ENCODE data around the gene UBE2O. TPM values are rescaled to one million over a fixed set of nuclear protein-coding genes. Genes with fewer than 3 reads are reported as not detected.

UBE2O gene
- total RNA-seq, 1 experiment from 2014 or later = 52.6 TPM

DNA sequence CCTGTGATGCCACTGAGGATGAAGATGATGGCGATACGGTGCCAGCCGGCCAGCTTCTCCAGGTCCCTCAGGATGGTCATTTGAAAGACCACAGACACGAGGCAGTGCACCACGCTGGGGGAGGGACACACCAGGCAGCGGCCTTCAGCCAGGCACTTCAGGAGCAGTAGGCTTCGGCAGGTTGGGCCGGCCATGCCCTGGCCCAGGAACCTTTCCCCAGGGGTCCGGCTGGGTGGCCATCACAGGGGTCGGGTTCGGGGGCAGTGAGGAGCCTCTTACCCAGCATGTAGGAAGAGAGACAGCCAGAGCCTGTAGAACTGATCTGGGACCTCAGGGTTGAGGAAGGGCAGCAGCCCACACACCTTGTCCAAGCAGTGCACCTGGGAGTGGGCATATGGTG, 19.8 kb upstream of the UBE2O start:
- Histone ChIP-seq H2BK20ac (ENCODE audit: low read depth, low read length, poor library complexity, severe bottlenecking) (no peak overlapping the region), H3K4ac (ENCODE audit: low read depth, low read length) (no peak overlapping the region), H3K4me2 (ENCODE audit: insufficient read depth, insufficient read length, low read length) (no peak overlapping the region), H4K20me1 (ENCODE audit: control insufficient read depth, insufficient read depth, insufficient read length) (no peaks in the 10 kb centered on the region), H3K18ac (ENCODE audit: insufficient read length, low read depth, low read length) (no peak overlapping the region), H3K56ac (ENCODE audit: insufficient read length, low read depth, low read length) (no peak overlapping the region), H2BK5ac (ENCODE audit: insufficient read length, low read length) (no peak overlapping the region), H4K91ac (ENCODE audit: insufficient read length, low read depth, low read length) (no peak overlapping the region), H3K27me3 (ENCODE audit: insufficient read depth, low read length) (no peaks in the 10 kb centered on the region), H4K5ac (ENCODE audit: insufficient read length, low read depth, low read length) (no peak overlapping the region), H3K4me1 (ENCODE audit: insufficient read depth, low read length) (no peaks in the 10 kb centered on the region), H3K79me2 (ENCODE audit: insufficient read depth, low read length) (no peaks in the 10 kb centered on the region), H3K23me2 (ENCODE audit: insufficient read length, low read depth, low read length, poor library complexity, severe bottlenecking) (no peaks in the 10 kb centered on the region), H3K23ac (ENCODE audit: insufficient read length, low read depth, low read length) (no peak overlapping the region), H2BK15ac (ENCODE audit: low read depth, low read length) (no peak overlapping the region), H3K9ac (ENCODE audit: extremely low read depth, insufficient read length, low read length) (no peak overlapping the region), H4K8ac (replicated peaks; ENCODE audit: insufficient read length, low read depth, low read length) (no peak overlapping the region), H2BK12ac (ENCODE audit: insufficient read length, low read depth, low read length) (no peak overlapping the region), H3K14ac (ENCODE audit: insufficient read depth, low read length) (no peak overlapping the region; the same call in 1 of the 2 replicates), H2AK5ac (ENCODE audit: insufficient read length, low read length) (no peak overlapping the region), H3K79me1 (ENCODE audit: insufficient read depth, low read depth, low read length, poor library complexity, severe bottlenecking) (no peaks in the 10 kb centered on the region), H3K9me3 (ENCODE audit: control insufficient read depth, low read depth, low read length) (no peaks in the 10 kb centered on the region), H2BK120ac (ENCODE audit: low read depth, low read length, poor library complexity, severe bottlenecking) (no peak overlapping the region), H3T11ph (ENCODE audit: low read length) (no peak overlapping the region), H3K27ac (ENCODE audit: insufficient read length, low read depth, low read length) (no peak overlapping the region), H2AFZ (ENCODE audit: low read length) (no peak overlapping the region)
- no peak overlapping the region for H3K4me3 Mint-ChIP-seq
- no peak for TF ChIP-seq CTCF (conservative IDR thresholded peaks at IDR 0.05)
- WGBS (ENCODE audit: extremely low coverage, insufficient read length, low lambda C conversion rate) = no CpG with 5 or more reads among the region's 11 CpGs
- peaks cover 4 to 27% (median 5%) of the 10 kb centered on the region in 3 experiments; a peak in 5 of 7 replicates for H3K36me3 Mint-ChIP-seq (ENCODE audit: insufficient read depth in 1 of 3, low read depth in 3 of 3)
- H3K4me1 Mint-ChIP-seq = peaks cover 0 to 3% of the 10 kb centered on the region in 2 experiments; a peak in 1 of 4 replicates
- no peak for DNase-seq
- no peaks in the 10 kb centered on the region; a peak in 1 of 5 replicates for H3K9me3 Mint-ChIP-seq
- no peak overlapping the region for H3K27ac Mint-ChIP-seq
- H3K27me3 Mint-ChIP-seq (ENCODE audit: low read depth) = no peaks in the 10 kb centered on the region
